NK-92 (cell line): ENCODE measurements around the gene HNRNPC.
"Not testable (repeated sequence)": the region's sequence is repeated elsewhere in the genome, so short reads cannot be mapped to it uniquely, and the experiment has no call there.

Experiments
- DNase-seq: peaks from one replicate; lab custom pipeline; 2025; ENCODE audit not compliant: unreplicated experiment; lab: John Stamatoyannopoulos, UW

The HNRNPC gene

GRCh38 chr14:21272661-21273060, 3.4 kb upstream of the HNRNPC start:
- not testable (repeated sequence) for DNase-seq

GRCh38 chr14:21268617-21269251, 508 bp downstream of the HNRNPC start:
- DNase-seq = no peak

- DNase-seq = no peak
Measured at GRCh38 chr14:21267886-21268616, 1.2 kb downstream of the HNRNPC start.

GRCh38 chr14:21267431-21267845, 1.8 kb downstream of the HNRNPC start:
- DNase-seq = no peak

GRCh38 chr14:21264025-21264801, 5.0 kb downstream of the HNRNPC start:
- no peak for DNase-seq

- no peak for DNase-seq
Measured at GRCh38 chr14:21263284-21264024, 5.8 kb downstream of the HNRNPC start.

GRCh38 chr14:21262410-21262809, 6.8 kb downstream of the HNRNPC start:
- no peak for DNase-seq

GRCh38 chr14:21261824-21262223, 7.4 kb downstream of the HNRNPC start:
- DNase-seq = no peak

- DNase-seq = no peak
Measured at GRCh38 chr14:21258889-21259787, 10.1 kb downstream of the HNRNPC start.

- DNase-seq = no peak
Measured at GRCh38 chr14:21258005-21258888, 11.0 kb downstream of the HNRNPC start.

GRCh38 chr14:21257394-21257909, 11.8 kb downstream of the HNRNPC start:
- no peak for DNase-seq

GRCh38 chr14:21256539-21257393, 12.5 kb downstream of the HNRNPC start:
- DNase-seq = no peak

- not testable (repeated sequence) for DNase-seq
Measured at GRCh38 chr14:21256102-21256447, 13.2 kb downstream of the HNRNPC start.

GRCh38 chr14:21255385-21256101, 13.7 kb downstream of the HNRNPC start:
- DNase-seq = no peak

GRCh38 chr14:21252149-21252548, 17.1 kb downstream of the HNRNPC start:
- DNase-seq = no peak

GRCh38 chr14:21251215-21251614, 18.0 kb downstream of the HNRNPC start:
- no peak for DNase-seq

- no peak for DNase-seq
Measured at GRCh38 chr14:21248739-21249411, 20.4 kb downstream of the HNRNPC start.
